ENCODE data around the gene PXYLP1.
"Not testable (repeated sequence)": the region's sequence is repeated elsewhere in the genome, so short reads cannot be mapped to it uniquely, and the experiment has no call there.

Gene PXYLP1, protein sequence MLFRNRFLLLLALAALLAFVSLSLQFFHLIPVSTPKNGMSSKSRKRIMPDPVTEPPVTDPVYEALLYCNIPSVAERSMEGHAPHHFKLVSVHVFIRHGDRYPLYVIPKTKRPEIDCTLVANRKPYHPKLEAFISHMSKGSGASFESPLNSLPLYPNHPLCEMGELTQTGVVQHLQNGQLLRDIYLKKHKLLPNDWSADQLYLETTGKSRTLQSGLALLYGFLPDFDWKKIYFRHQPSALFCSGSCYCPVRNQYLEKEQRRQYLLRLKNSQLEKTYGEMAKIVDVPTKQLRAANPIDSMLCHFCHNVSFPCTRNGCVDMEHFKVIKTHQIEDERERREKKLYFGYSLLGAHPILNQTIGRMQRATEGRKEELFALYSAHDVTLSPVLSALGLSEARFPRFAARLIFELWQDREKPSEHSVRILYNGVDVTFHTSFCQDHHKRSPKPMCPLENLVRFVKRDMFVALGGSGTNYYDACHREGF

DNA sequence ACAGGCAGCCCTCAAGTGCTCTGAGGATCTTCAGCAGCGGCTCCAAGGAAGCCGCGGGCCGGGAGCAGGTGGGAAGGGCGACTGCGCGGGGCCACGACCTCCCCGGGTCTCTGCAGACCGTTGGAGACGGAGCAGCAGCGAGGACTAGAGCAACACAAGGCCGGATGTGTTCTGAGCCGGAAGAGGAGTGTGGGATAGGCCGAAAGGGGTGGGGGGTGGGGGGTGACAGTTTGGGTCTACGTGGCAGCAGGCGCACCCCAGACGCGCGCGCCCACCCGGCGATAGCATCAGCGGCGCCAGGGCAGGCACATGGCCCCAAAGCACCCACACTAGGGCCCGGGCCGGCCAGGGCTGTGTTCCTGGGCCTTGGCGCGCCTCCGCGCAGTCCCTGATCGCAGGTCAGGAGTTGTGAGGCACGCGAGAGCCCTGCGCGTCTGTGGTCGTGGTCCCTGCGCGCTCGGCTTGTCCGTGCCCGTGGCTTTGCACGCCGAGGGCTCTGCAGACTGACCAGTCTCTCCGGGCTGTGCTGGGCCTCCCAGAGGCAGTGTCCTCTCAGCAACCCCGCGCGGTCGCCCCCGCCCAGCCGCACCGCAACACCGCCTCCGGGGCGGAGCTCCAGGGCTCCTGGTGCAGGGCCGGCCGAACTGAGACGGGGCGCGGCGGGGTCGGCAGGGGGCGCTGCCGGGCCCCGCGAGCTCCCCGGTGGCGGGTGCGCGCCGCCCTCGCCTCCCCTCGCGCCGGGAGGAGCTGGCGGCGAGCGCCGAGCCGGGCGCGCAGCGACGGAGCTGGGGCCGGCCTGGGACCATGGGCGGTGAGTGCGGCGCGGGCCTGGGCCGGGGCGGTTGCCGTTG is at the start of gene PXYLP1:
Gene PXYLP1, plus strand, starts transcription at position 725 of the 851 bp plus-strand sequence. CDS start 28,351 bp downstream, outside the sequence.
- peak; percentile 88 for DNase-seq

DNA sequence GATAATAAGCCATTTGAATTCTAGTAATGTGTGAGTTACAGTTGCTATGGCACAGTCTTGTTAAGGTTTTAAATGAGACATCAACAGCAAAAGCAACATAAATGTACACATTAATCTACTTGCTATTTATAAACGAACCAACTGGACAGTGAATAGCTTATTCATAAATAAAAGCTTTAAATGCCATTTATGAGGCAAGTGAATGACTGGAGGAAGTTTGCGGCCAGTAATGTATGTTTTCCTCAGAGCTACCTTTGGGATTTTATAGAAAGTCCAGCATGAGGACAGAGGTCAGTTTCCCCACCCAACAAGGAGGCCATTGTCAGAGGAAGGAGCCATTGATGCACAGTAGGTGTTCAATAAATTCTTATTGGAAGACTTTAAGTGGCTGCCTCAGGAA is 48.0 kb upstream of the PXYLP1 start:
- DNase-seq = no peak

DNA sequence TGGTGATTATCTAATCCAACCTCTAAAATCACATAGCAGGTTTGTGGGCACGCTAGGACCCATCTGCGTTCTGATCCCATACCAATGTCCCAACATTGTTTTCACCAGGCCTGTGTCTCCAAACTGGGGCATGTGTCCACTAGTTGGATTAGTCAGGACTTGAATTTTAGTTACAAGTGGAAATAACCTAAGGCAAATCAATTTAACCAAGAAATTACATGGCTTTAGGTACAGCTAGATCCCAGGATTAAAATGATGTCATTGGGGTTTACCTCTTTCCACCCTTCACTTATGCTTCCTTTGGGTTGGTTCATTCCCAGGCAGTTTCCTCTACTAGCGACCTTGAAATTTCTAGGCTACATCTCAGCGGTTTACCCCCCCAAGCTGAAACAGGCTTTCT is 47.2 kb upstream of the PXYLP1 start:
- no peak for DNase-seq

DNA sequence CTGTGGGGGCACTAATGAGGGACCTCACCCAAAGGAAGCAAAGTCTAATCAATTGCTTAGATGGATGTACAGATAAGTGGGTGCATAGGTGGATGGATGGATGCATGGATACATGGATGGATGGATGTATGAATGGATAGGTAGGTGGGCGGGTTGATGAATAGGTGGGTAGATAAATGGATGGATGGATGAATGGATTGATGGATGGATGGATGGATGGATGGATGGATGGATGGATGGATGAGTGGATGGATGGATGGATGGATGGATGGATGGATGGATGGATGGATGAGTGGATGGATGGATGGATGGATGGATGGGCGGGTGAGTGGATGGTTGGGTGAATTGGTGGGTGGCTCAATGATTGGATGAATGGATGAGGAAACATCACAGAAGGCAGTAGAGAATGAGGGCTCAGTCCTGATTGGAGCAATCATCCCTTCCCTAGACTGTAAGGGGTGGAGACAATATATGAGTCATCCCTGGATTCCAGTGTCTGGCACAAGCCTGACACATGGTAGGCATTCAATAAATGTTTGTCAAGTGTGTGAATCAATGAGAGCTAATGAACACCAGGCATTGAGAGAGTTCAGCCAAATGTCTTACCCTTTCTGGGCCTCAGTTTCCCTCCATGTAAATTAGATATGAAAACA is 40.4 kb upstream of the PXYLP1 start:
- no peak for DNase-seq

DNA sequence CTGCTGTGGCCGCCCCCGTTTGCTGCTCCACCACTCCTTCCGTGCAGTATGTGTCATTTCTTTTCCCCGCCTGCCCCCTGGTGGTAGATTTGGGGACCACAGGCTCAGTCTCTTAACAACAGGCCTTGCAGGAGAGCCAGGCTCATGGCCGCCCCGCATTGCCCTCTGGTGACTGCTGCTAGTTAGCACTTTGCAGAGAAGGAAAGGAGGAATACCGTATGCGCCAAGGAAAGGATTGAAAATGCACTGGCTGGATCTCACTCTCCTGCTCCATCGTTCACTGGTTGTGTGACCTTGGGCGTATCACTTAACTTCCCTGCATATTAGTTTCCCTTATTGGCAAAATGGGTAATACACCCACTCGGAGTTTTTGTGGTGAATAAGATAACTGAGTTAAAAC is 39.3 kb upstream of the PXYLP1 start:
- peak; percentile 96 for DNase-seq

DNA sequence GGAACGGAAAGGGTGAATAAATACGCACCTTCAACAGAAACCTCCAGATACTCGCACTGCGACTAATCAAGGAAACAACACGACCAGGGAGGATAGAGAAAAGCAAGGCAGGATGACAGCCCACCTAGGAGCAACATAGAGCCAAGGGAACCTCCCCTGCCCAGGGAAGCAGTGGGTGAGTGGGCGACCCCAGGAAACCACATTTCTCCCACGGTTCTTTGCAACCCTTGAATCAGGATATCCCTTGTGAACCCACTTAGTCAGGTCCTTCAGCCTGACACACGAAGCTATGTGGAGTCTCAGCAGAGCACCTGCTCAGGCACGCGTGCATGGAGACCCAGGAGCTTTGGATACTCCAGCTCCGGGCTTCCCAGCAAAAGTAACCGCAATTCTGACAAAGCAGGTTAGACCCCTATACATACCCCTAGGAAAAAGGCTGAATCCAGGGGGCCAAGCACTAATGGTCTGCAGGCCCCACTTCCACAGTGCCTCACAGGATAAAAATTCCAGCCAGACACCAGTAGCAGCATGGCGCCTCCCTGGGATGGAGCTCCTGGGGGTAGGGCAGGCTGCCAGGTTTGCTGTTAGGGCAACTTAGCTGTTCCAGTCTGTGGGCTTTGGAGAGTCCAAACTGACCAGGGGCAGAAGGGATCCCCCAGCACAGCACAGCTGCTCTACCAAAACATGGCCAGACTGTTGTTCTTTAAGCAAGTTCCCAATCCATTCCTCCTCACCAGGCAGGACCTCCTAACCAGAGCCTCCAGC is 38.4 kb upstream of the PXYLP1 start:
- DNase-seq = no peak

DNA sequence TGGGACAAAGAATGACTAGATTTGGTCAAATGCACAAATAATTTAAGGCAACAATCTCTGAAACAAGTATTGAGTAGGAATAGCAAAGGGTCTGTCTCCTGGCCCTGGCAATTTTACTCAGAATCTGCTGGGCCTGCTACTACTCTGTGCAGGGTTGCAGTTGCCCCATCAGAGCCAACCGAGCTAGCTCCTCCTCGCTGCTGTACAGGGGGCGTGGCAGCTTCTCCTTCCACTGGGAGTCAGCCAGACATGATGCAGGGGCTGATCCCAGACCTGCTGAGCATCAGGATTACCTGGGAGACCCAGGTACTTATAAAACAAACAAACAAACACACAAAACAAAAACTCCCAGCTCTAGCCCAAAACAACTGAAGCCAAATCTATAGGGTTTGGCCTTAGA is 30.5 kb upstream of the PXYLP1 start:
- no peak for DNase-seq

DNA sequence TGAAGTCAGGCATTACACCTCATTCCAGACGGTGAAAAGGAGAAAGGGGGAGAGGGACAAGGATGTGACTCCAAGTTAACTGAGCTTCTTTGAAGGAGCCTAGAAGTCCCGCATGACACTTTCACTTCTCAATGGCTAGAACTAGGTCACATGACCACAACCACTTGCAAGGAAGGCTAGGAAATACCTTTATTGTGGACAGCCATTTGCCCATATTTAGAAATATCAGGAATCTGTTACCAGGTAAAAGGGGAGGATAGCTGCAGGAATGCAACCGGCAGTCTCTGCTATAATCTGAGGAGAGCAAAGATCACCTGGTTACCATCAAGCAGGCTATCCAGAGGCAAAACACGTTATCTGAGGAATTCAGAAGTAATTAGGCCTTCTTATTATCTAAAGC is 28.9 kb upstream of the PXYLP1 start:
- DNase-seq = no peak

DNA sequence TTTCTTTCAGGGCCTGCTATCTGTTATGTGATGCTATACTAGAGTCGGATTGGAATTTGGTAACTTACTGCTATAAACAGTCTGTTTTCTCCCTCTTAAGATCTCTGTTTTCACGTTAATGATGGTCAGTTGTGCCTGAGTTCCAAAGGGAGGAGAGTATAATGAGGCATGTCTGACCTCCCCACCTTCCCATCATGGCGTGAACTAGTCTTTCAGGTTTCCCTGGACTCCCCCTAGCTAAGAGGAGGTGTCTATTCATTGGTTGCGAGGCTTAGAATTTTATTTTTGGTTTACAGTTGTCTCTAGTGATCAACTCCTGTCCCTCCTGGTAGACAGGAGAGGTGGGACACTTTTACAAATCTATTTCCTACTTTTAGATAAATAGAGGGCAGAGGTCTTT is 27.8 kb upstream of the PXYLP1 start:
- no peak for DNase-seq

DNA sequence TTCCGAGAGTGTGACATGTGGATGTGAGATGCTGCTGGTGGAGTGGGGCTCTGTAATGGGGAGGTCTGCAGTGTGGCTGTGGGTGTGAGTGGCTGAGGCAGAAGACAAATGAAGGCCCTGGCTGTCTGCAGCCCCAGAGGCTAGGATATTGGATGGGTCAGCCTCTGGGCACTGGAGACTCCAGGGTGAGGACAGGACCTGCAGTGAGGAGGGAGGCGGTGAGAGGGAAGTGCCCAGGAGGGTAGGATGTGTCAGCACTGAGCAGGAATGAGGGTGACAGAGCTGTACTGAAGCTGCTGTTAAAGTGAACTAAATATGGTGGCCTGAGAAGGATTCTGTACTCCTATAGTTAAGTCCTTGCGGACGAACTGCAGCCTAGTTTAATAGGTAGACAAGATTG is 27.3 kb upstream of the PXYLP1 start:
- DNase-seq = no peak

DNA sequence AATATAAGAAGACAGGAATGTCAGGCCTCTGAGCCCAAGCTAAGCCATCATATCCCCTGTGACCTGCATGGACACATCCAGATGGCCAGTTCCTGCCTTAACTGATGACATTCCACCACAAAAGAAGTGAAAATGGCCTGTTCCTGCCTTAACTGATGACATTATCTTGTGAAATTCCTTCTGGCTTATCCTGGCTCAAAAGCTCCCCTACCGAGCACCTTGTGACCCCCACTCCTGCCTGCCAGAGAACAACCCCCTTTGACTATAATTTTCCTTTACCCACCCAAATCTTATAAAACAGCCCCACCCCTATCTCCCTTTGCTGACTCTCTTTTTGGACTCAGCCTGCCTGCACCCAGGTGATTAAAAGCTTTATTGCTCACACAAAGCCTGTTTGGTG is 20.3 kb upstream of the PXYLP1 start:
- DNase-seq = not testable (repeated sequence)

DNA sequence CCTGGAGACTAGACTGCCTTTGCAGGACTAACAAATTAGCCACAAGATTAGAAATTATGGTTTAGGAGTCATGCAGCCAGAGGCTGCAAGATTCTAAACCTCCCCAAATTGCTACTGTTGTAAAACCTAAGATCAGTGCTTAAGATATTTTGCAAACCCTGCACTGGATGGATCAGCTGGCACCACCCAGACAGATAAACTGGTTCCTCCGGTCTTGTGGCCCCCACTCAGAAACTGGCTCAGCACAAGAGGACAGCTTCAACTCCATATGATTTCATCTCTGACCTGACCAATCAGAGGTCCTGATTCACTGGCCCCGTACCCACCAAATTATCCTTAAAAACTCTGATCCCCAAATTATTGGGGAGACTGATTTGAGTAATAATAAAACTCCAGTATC is 19.5 kb upstream of the PXYLP1 start:
- DNase-seq = no peak

DNA sequence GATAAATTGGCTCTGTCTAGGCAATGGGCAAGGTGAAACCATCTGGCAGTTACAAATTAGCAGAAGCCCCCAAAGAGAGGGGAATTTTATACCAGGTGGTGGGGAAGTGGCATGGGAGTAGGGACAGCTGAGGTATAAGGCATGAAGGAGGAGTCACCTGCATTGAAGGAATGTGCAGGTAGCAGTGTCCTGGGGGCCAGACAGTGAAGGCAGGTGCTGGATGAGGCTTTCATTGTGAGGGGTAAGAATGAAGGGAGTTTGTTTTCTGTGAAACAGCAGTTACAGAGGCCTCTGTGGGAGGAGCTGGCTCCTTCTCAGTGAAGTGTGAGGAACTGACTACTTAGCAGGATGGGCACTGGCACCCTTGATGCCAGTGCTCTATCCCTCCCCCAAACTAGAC is 19.1 kb upstream of the PXYLP1 start:
- DNase-seq = no peak

DNA sequence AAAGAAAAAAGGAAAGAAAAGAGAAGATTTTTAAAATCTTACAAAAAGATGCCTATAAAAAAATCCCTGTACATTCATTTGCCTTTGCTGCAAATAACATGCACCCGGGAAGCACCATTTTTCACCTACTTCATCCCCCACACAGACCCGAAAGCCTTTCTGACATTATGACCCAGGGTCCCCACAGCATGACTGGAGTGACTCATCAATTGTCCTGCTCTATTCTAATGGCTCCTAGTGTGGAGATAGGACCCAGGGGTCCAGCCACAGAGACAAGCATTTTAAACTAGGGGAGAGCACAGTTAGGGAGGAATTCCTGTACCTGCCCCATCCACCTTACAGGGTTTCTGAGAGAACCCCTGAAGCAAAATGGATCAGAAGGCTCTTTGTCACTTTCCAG is 14.7 kb upstream of the PXYLP1 start:
- no peak for DNase-seq

DNA sequence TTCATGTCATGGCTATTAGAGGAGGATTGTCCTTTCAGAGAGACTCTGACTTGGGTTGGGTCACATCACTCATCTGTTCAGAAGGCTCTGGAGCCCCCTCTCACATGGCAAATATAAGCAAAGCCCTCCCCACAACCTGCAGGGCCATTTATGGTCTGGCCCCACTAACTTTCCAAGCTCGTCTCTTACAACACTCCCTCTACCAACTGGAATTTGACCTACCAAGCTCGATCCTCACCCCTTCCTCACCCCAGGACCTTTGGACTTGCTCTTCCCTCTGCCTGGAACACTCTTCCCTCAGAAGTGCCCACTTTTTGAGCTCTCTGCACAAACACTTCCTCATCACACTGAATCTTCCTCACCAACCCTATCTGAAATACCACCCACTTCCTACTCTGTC is 14.2 kb upstream of the PXYLP1 start:
- no peak for DNase-seq

DNA sequence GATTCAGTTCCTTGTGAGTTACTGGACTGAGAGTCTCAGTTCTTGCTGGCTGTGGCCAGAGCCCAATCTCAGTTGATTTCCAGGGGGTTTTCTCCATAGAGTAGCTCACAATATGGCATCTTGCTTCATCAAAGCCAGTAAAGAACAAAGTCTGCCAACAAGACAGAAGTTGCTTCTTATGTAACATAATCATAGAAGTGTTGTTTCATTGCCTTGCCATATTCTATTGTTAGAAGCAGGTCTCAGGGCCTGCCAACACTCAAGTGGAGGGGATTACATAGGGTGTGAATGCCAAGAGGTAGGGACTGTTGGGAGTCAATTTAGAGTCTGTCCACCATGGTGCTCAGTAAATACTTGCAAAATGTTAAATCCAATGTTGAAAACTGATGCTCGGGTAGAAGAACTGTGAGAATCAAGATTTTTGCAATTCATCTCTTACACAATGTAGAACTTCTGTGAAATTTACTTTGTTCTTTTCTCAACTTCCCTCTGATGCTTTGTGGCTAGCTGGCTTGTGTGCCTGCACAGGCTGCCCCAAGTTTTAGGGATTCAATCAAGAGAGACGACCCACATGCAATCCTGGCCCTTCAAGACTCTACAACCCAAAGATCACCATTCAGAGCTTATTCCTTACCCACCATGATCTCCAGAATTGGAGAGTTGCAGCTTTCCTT is 13.3 kb upstream of the PXYLP1 start:
- DNase-seq = no peak

DNA sequence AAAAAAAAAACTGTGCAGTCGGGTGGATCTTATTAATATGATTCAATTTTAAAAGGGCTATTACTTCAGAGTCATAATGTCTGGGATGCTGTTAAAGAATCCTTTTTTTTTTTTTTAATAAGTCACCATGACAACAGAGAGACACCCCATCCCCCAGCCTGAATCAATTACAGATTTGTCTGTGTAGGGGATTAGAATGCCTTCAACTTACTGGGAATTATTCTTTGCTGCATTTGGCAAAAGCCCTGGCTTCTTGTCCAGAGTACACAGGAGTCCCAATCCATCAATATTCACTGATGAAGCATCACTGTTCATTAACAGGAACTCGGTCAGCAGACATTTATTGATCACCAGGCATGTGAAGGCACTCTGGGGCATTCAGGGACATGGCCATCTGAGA is 12.7 kb upstream of the PXYLP1 start:
- no peak for DNase-seq

DNA sequence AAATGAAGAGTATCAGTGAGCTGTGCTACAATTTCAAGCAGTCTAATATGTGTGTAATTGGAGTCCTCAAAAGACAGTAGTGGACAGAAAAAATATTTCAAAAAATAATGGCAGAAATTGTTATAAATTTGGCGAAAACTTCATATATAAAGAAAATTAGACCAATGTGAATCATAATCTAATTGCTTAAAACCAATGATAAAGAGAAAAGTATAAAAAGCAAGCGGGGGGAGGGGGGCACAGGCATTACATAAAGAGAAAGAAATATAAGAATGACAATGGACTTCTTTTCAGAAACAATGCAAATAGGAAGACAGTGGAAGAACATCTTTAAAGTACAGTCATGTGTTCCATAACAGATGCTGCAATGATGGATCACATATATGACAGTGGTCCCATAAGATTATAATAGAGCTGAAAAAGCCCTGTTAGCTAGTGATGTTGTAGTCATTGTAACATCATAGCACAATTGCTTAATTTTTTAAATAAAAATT is 7.9 kb upstream of the PXYLP1 start:
- no peak for DNase-seq

DNA sequence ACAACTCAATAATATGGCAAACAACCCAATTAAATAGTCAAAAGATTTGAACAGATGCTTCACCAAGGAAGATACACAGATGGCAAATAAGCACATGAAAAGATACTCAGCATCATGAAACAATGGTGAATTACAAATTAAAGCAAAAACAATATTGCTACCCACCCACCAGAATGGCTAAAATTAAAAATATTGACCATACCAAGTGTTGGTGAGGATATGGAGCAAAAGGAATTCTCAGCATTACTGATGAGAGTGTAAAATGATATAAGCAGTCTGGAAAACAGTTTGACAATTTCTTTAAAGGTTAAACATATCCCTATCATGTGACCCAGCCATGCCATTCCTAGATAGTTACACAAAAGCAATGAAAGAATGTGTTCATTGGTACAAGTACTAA is 5.7 kb upstream of the PXYLP1 start:
- DNase-seq = no peak

DNA sequence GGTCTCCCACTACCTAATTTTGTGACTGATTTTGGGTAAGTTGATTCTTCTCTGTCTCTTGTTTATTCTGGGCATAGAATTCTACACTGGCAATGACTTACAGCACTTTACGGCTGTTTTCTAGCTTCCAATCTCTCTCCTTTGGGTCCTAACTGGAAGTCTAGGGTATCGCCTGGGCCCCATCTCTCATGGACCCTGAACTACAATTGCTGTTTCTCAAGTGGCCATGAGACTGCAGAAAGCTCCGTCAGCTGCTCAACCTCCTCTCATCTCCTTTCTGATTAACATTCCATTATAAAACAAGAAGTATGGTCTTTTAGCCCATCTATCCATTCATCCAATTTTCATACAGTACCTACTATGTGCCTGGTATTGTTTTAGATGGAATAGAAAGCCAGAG is 4.4 kb upstream of the PXYLP1 start:
- DNase-seq = no peak

DNA sequence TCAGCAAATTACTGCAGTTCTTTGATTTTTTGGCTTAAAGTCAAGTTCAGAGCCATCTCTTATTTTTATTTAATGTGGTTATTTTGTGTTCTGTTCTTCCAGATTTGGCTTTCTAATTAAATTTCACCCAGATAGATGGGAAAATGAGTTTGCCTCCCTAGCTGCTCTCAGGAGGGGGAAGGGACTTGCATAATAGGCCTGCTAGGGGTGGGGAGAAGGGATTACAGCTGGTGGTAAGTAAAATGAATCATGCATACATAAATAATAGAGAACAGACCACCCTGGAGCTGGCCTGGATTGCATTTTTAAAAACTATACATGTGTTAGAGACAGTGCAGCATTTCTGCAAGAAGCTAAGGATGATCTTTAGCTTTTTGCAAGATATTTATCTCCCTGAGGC is 3.9 kb upstream of the PXYLP1 start:
- no peak for DNase-seq

DNA sequence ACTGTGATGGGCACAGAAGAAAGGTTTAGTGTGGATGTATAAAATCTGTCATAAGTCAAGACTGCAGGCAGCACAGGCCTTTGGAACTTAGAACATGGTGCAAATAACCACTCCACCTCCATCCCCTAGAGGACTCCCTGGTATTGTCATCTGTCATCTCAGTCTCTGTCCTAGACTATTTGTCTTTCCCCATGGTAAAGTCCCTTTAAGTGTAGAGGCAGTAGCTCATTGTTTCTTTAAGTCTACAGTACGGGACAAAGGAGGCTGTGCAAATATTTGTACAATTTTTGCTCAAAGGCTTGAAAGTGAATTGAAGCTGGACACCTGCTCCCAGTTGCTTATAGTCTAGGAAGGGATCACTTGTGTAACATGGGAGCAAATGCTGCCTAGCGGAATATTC is 3.2 kb upstream of the PXYLP1 start:
- no peak for DNase-seq

Measured in stimulated activated CD4-positive, alpha-beta T cell treated with anti-CD3 and anti-CD28 coated beads, Interleukin-1b, Interleukin-23, amount 100 ng/mL, for 48 hours (primary cell).